Lower leg skin (tissue), 4 donors: Measurements from ENCODE around the gene ARHGEF33. TPM values are rescaled to one million over a fixed set of nuclear protein-coding genes. Genes with fewer than 3 reads are reported as not detected.

Source experiments
- DNase-seq, 2 donors: peaks; one replicate each; pipeline ENCODE4 v3.0.0-alpha.2; 2019; ENCODE audit warnings: low spot score in 2 of 2
- H3K4me3 ChIP-seq: fragments of 200-600 bp; sonication (generic); 2 replicates; pipeline ENCODE4 v1.5.1; 2017; ENCODE audit warnings: mild to moderate bottlenecking, low read depth; ENCODE audit not compliant: poor library complexity, severe bottlenecking
- POLR2A ChIP-seq, 2 donors: fragments of 450-650 bp; IDR thresholded peaks; one replicate each; pipeline ENCODE4 v1.6.1; 2016 to 2017; ENCODE audit warnings: antibody characterized with exemption in 2 of 2, mild to moderate bottlenecking in 1 of 2, moderate library complexity in 1 of 2
- WGBS, 2 donors: methylation state at CpG; one replicate each; pipeline ENCODE4 v1.1.5; 2018; 5-methylcytosine and 5-hydroxymethylcytosine counted together
- intact Hi-C: fragments of 100-400 bp; cut with DNase I; formaldehyde crosslinking; loops from one replicate; pipeline ENCODE4 v1.15.0; 2023; ENCODE audit warnings: low total_unique reads
- total RNA-seq, 4 donors: library from RNA; depleted of rRNA; stranded (reverse); fragments of >200 nt; gene quantifications; one replicate each; pipeline ENCODE4 v1.1.0, GENCODE V29; 2016
- TF ChIP-seq, protein P1 (sequence below), 3 donors: fragments of 450-650 bp; IDR thresholded peaks; one replicate each; pipeline ENCODE4 v1.5.1; 2016; ENCODE audit warnings: antibody characterized with exemption in 3 of 3, mild to moderate bottlenecking in 3 of 3, moderate library complexity in 2 of 3

ARHGEF33 gene
- total RNA-seq, result 1 to 10 TPM in 1 of 4 donors, under 1 TPM in 3; 0.13 to 1.4 (median 0.66) TPM

DNA sequence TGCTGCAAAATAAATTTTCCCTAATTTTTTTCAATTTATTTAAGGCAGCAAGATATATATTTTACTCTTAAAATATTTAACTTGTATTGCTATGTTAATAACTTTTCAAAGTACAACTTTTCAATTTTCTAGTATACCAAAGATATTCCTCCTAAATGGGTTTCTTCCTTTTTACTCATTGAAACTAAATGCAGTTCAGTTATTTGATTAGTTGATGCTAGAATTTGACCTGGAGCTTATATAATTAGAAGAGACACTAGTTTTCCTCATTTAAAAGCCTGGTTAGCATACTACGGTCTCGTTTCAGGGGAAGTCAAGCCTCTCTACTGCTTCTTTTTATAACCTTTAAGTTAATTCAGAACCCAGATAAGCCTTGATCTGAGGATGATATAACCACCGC, at the start of gene ARHGEF33:
ARHGEF33 (plus strand) TSS at position 301 of the 400 bp plus-strand sequence. CDS start 29,573 bp downstream, outside the sequence.
- WGBS, 2 donors, result 80 to 82% methylated on average over 3 of the region's 3 CpGs
- DNase-seq, result no peak
- intact Hi-C loops, result no loop called here
- TF ChIP-seq POLR2A (IDR thresholded peaks at IDR 0.05), result no peak
- TF ChIP-seq, protein P1, sequence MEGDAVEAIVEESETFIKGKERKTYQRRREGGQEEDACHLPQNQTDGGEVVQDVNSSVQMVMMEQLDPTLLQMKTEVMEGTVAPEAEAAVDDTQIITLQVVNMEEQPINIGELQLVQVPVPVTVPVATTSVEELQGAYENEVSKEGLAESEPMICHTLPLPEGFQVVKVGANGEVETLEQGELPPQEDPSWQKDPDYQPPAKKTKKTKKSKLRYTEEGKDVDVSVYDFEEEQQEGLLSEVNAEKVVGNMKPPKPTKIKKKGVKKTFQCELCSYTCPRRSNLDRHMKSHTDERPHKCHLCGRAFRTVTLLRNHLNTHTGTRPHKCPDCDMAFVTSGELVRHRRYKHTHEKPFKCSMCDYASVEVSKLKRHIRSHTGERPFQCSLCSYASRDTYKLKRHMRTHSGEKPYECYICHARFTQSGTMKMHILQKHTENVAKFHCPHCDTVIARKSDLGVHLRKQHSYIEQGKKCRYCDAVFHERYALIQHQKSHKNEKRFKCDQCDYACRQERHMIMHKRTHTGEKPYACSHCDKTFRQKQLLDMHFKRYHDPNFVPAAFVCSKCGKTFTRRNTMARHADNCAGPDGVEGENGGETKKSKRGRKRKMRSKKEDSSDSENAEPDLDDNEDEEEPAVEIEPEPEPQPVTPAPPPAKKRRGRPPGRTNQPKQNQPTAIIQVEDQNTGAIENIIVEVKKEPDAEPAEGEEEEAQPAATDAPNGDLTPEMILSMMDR (IDR thresholded peaks at IDR 0.05), result no peak
- no peak within 1 kb of the TSS for H3K4me3 ChIP-seq

DNA sequence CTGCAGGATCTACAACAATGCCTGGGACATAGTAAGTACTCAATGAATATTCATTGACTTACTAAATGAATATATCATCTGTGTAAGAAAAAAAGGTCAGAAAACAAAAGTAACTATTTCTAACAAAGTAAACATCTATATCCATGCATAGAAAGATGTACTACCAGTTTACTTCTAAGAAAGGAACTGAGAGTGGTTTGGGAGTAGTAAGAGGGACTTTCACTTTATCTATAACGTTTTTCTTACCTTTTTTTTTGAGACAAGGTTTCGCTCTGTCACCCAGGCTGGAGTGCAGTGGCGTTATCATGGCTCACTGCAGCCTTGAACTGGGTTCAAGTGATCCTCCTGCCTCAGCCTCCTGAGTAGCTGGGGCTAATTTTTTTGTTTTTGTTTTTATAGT, 39.6 kb upstream of the ARHGEF33 start:
- intact Hi-C loops, result no loop called here
- no peak for DNase-seq
- WGBS, 2 donors, result 87 to 88% methylated on average over 3 of the region's 3 CpGs
- no peak overlapping the region for H3K4me3 ChIP-seq
- TF ChIP-seq POLR2A (IDR thresholded peaks at IDR 0.05), result no peak
- TF ChIP-seq, protein P1 (IDR thresholded peaks at IDR 0.05), result no peak

DNA sequence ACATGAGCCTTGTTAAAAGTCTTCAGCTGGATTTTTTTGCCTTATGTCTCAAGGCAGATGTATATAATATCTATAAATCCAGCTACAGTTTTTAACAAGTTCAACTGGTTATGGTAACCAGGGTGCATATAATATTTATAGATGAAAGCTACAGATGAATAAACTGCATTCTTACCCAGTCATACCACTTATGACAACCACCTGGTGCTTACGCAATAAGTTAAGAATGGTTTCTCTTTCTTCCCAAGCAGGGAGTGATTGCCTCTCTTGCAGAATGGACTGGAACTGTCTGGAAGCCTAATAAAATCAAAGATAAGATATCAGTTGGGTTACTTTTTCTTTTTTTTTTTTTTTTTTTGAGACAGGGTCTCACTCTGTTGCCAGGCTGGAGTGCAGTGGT, 33.5 kb upstream of the ARHGEF33 start:
- no peak for DNase-seq
- TF ChIP-seq POLR2A (IDR thresholded peaks at IDR 0.05), result no peak
- TF ChIP-seq, protein P1 (IDR thresholded peaks at IDR 0.05), result no peak
- no peak overlapping the region for H3K4me3 ChIP-seq
- intact Hi-C loops, result no loop called here
- WGBS, 2 donors, result 87 to 92% methylated on average over 1 of the region's 1 CpG

DNA sequence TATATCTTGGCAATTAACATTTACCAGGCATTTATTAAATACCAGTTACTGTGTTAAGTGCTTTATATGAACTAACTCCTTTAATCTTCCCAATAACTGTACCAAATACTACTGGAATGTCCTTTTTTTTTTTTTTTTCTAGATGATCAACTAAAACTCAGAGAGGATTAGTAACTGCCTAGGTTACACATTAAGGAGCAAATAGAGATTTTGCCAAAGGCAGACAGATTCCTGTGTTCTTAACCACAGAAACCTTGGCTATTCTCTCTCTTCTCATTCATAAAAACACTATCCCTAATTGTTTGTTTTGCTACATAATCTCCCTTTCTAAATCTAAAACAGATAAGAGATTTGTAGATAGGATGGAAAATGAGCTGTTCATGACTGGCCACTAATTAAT, 27.2 kb upstream of the ARHGEF33 start:
- TF ChIP-seq POLR2A (IDR thresholded peaks at IDR 0.05), result no peak
- TF ChIP-seq, protein P1 (IDR thresholded peaks at IDR 0.05), result no peak
- H3K4me3 ChIP-seq, result no peak overlapping the region
- no peak for DNase-seq
- intact Hi-C loops, result no loop called here

DNA sequence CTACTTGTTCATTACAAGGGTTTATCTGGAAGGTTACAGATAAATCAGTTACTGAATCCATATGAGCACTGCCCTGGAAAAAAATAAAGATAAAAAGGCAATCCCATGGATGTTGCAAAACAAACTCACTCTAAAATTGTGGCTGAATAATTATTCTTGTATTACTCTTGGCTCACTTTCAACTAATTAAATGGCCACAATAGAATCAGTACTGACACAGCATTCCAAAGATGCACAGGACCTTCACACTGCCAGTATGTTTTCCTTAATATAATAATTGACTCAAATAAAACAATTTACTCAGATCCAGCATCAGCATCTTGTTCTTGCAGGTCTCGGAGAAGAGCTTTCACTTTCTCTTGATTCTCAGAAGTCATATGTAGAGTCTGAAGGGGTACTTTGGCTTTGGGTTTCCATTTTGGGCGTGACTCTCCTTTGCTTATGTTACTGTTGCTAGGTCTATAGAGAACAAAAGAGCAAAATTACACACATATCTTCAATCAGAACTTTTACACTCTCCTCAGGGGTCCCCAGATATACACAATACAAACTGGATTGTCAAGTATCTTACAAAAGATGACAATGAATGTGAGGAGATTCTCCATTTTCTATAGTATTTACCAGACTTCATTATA, 26.5 kb upstream of the ARHGEF33 start:
- H3K4me3 ChIP-seq, result no peak overlapping the region
- no peak for TF ChIP-seq POLR2A (IDR thresholded peaks at IDR 0.05)
- TF ChIP-seq, protein P1 (IDR thresholded peaks at IDR 0.05), result no peak
- 88 to 91% methylated on average over 2 of the region's 2 CpGs for WGBS, 2 donors
- DNase-seq, result no peak
- intact Hi-C loops, result no loop called here
